22Rv1 (cell line): ENCODE results near the gene CDC42BPB.

Source experiments
- ZFX ChIP-seq: fragments of 450-650 bp; IDR thresholded peaks from 2 replicates; pipeline ENCODE4 v1.6.1; 2017; ENCODE audit warnings: antibody characterized with exemption, borderline replicate concordance
- TF ChIP-seq, protein P1 (sequence below): fragments of 450-650 bp; IDR thresholded peaks from 2 replicates; pipeline ENCODE4 v1.5.1; 2017; ENCODE audit warnings: mild to moderate bottlenecking

DNA sequence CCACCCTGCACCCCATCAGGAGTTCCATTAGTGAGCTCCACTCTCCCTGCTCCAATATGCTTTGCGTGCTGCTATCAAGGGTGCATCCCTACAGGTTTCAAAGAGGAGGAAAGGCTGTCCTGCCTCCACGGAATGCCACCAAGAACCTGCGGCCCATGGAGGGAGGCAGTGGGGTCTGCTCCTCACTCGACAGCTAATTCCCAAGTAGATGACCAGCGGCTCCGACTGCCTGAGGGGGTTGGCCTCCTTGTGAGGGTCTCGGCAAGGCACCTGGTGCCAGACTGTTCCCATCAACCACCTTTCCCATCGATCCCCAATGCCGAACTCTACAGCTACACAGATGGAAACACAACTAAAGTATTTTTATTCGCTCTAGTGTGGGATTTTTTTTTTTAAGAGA, 98.9 kb downstream of the CDC42BPB start:
- TF ChIP-seq, protein P1, sequence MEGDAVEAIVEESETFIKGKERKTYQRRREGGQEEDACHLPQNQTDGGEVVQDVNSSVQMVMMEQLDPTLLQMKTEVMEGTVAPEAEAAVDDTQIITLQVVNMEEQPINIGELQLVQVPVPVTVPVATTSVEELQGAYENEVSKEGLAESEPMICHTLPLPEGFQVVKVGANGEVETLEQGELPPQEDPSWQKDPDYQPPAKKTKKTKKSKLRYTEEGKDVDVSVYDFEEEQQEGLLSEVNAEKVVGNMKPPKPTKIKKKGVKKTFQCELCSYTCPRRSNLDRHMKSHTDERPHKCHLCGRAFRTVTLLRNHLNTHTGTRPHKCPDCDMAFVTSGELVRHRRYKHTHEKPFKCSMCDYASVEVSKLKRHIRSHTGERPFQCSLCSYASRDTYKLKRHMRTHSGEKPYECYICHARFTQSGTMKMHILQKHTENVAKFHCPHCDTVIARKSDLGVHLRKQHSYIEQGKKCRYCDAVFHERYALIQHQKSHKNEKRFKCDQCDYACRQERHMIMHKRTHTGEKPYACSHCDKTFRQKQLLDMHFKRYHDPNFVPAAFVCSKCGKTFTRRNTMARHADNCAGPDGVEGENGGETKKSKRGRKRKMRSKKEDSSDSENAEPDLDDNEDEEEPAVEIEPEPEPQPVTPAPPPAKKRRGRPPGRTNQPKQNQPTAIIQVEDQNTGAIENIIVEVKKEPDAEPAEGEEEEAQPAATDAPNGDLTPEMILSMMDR: no peak
- no peak for TF ChIP-seq ZFX
